ENCODE results near the gene RSPO1. TPM values are rescaled to one million over a fixed set of nuclear protein-coding genes. Genes with fewer than 3 reads are reported as not detected.
A peak's percentile ranks its signal among the peaks of the same experiment; 100 is the strongest.

The RSPO1 gene
- polyA plus RNA-seq, 1 of the 3 experiments (the other 2 are of a cell fraction), result 0.03 TPM

DNA sequence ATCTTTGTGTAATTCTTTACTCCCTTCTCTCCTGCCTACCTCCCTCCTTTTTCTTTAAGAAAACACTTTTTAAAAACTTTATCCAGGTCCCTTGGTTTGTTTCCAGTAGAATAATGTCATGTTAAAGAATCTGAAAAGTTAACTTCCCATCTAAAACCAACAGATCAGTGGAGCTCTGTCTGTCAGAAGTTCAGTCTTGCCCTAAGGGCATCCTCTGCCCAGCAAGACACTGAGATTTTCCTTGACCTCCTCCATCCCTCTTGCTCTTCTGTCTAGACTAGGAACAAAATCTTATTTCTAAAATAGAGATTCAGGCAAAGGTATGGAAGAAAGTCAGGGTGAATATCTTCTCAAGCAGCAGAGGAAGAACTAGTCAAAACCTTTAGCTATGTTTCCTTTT is 33.3 kb downstream of the RSPO1 start (continued):
- no peak for TF ChIP-seq USF2 (IDR thresholded peaks at IDR 0.05; ENCODE audit: borderline replicate concordance, low read depth, low read length)

- no peak overlapping the region for H3K4me3 ChIP-seq (ENCODE audit: low read depth in 2 of 2, low read length in 1 of 2)
- peak overlapping the region in 1 of 2 experiments; percentile 36; a peak in 1 of 4 replicates for H3K27ac ChIP-seq (ENCODE audit: low read depth in 2 of 2, low read length in 1 of 2)
- H4K20me1 ChIP-seq (ENCODE audit: insufficient read depth), result no peaks in the 10 kb centered on the region
- H3F3A ChIP-seq (replicated peaks; ENCODE audit: insufficient read depth), result no peaks in the 10 kb centered on the region
- peak; percentile 56 for DNase-seq
- CTCF ChIA-PET, result interaction anchor here (0.9 to 12.7 kb wide), 6 partner anchors 14 to 95 kb away, joined by 3 to 358 read pairs (median 3); no protein-coding TSS in a partner anchor
- H2AFZ ChIP-seq (ENCODE audit: low read depth), result no peak overlapping the region
- H3K27me3 ChIP-seq (ENCODE audit: insufficient read depth), result peaks cover 3% of the 10 kb centered on the region; the same call in 1 of the 2 replicates
- no peak overlapping the region for H3K4me2 ChIP-seq
- no peaks in the 10 kb centered on the region for H3K36me3 ChIP-seq (replicated peaks in 1 of 2; ENCODE audit: control insufficient read depth in 1 of 2, insufficient read depth in 2 of 2, low read length in 1 of 2)
- H3K9ac ChIP-seq, result no peak overlapping the region
- H3K9me2 ChIP-seq, result no peaks in the 10 kb centered on the region
- whole genome bisulfite sequencing (ENCODE audit: low lambda C conversion rate), result 58% methylated on average over 5 of the region's 5 CpGs
- no peaks in the 10 kb centered on the region for H3K9me3 ChIP-seq
- peaks cover 8% of the 10 kb centered on the region for H3K79me2 ChIP-seq (ENCODE audit: insufficient read depth)
- POLR2A ChIA-PET, result no interaction called here
- peaks cover 0 to 12% of the 10 kb centered on the region in 2 experiments; a peak in 2 of 4 replicates for H3K4me1 ChIP-seq (ENCODE audit: control insufficient read depth in 1 of 2, insufficient read depth in 2 of 2, low read depth in 1 of 2, low read length in 1 of 2)
- no peak for TF ChIP-seq PBX3 (IDR thresholded peaks at IDR 0.05)
- TF ChIP-seq USF2 (IDR thresholded peaks at IDR 0.05; ENCODE audit: borderline replicate concordance, low read depth, low read length), result no peak
- peak; percentile 21; the same call in 1 of the 2 replicates for TF ChIP-seq GATA2 (CRISPR knock-in tag; IDR thresholded peaks at IDR 0.05)
- no peak for TF ChIP-seq USF1 (IDR thresholded peaks at IDR 0.05; ENCODE audit: borderline replicate concordance, low read depth)
- no peak for TF ChIP-seq ZBTB33 (IDR thresholded peaks at IDR 0.05; ENCODE audit: borderline replicate concordance, low read depth)
- 0 out of 4 replicates have a peak, but pooled peaks of 1 of the 2 experiments have one; percentile 8 for TF ChIP-seq EP300 (IDR thresholded peaks at IDR 0.05; ENCODE audit: borderline replicate concordance in 1 of 2, low read depth in 1 of 2, low read length in 1 of 2)
- no peak for TF ChIP-seq NRF1 (IDR thresholded peaks at IDR 0.05; ENCODE audit: low read depth, low read length)
- TF ChIP-seq, protein P1, sequence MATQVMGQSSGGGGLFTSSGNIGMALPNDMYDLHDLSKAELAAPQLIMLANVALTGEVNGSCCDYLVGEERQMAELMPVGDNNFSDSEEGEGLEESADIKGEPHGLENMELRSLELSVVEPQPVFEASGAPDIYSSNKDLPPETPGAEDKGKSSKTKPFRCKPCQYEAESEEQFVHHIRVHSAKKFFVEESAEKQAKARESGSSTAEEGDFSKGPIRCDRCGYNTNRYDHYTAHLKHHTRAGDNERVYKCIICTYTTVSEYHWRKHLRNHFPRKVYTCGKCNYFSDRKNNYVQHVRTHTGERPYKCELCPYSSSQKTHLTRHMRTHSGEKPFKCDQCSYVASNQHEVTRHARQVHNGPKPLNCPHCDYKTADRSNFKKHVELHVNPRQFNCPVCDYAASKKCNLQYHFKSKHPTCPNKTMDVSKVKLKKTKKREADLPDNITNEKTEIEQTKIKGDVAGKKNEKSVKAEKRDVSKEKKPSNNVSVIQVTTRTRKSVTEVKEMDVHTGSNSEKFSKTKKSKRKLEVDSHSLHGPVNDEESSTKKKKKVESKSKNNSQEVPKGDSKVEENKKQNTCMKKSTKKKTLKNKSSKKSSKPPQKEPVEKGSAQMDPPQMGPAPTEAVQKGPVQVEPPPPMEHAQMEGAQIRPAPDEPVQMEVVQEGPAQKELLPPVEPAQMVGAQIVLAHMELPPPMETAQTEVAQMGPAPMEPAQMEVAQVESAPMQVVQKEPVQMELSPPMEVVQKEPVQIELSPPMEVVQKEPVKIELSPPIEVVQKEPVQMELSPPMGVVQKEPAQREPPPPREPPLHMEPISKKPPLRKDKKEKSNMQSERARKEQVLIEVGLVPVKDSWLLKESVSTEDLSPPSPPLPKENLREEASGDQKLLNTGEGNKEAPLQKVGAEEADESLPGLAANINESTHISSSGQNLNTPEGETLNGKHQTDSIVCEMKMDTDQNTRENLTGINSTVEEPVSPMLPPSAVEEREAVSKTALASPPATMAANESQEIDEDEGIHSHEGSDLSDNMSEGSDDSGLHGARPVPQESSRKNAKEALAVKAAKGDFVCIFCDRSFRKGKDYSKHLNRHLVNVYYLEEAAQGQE (IDR thresholded peaks at IDR 0.05; ENCODE audit: low read depth, low read length), result no peak
- TF ChIP-seq ELF1 (IDR thresholded peaks at IDR 0.05), result no peak
- TF ChIP-seq FOSL2 (IDR thresholded peaks at IDR 0.05; ENCODE audit: borderline replicate concordance, low read depth), result no peak
- no peak for TF ChIP-seq TCF12 (IDR thresholded peaks at IDR 0.05)
- TF ChIP-seq, protein P2, sequence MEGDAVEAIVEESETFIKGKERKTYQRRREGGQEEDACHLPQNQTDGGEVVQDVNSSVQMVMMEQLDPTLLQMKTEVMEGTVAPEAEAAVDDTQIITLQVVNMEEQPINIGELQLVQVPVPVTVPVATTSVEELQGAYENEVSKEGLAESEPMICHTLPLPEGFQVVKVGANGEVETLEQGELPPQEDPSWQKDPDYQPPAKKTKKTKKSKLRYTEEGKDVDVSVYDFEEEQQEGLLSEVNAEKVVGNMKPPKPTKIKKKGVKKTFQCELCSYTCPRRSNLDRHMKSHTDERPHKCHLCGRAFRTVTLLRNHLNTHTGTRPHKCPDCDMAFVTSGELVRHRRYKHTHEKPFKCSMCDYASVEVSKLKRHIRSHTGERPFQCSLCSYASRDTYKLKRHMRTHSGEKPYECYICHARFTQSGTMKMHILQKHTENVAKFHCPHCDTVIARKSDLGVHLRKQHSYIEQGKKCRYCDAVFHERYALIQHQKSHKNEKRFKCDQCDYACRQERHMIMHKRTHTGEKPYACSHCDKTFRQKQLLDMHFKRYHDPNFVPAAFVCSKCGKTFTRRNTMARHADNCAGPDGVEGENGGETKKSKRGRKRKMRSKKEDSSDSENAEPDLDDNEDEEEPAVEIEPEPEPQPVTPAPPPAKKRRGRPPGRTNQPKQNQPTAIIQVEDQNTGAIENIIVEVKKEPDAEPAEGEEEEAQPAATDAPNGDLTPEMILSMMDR (IDR thresholded peaks at IDR 0.05), result no peak
- TF ChIP-seq, protein P3, sequence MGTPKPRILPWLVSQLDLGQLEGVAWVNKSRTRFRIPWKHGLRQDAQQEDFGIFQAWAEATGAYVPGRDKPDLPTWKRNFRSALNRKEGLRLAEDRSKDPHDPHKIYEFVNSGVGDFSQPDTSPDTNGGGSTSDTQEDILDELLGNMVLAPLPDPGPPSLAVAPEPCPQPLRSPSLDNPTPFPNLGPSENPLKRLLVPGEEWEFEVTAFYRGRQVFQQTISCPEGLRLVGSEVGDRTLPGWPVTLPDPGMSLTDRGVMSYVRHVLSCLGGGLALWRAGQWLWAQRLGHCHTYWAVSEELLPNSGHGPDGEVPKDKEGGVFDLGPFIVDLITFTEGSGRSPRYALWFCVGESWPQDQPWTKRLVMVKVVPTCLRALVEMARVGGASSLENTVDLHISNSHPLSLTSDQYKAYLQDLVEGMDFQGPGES (IDR thresholded peaks at IDR 0.05; ENCODE audit: low read depth, low read length), result no peak
- no peak for TF ChIP-seq EZH2phosphoT487 (IDR thresholded peaks at IDR 0.05; ENCODE audit: borderline replicate concordance, low read depth)
- TF ChIP-seq CHD2 (IDR thresholded peaks at IDR 0.05; ENCODE audit: low read length, partially characterized antibody), result no peak
- TF ChIP-seq MXI1 (IDR thresholded peaks at IDR 0.05; ENCODE audit: low read depth, low read length), result 0 out of 2 replicates have a peak, but pooled peaks have one; percentile 37
- TF ChIP-seq SMC3 (IDR thresholded peaks at IDR 0.05; ENCODE audit: low read depth, low read length), result no peak
These were observed 34.8 kb downstream of the RSPO1 start for GRCh38 chr1:37599940-37600339.
